MV-4-11 (cell line): ENCODE measurements around the gene DPP8.
A peak's percentile ranks its signal among the peaks of the same experiment; 100 is the strongest.
"Not testable (repeated sequence)": the region's sequence is repeated elsewhere in the genome, so short reads cannot be mapped to it uniquely, and the experiment has no call there.

Source experiments
- DNase-seq: peaks from one replicate; lab custom pipeline; 2025; lab: John Stamatoyannopoulos, UW

Gene DPP8

DNA sequence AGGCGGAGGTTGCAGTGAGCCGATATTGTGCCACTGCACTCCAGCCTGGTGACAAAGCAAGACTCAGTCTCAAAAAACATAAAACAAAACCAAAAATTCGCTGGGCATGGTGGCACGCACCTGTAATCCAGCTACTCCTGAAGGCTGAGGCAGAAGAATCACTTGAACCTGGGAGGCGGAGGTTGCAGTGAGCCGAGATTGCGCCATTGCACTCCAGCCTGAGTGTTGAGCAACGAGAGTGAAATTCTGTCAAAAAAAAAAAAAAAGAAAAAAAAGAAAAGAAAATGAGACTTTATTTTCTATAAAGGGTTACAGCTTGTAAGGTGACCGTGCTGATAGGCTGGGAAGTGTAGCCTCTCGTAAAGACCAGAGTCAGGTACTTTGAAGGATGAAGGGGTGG is 6.7 kb upstream of the DPP8 start:
- no peak for DNase-seq

DNA sequence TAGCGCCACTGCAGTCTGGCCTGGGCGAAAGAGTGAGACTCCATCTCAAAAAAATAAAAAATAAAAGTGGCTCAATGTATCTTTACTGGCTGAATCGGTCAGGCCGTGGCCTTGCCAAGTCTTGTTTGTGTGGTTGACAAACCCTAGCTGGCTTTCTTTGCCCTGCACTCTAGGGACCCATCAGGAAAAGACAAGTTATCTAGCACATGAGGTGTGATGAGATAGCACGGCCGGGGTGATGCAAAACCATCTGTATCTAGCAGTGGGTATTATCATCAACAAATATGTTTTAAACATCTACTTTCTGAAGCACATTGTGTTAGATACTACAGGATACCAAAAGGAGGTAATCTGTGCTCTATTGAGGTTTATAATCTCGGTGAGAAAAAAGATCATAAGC is 3.9 kb upstream of the DPP8 start:
- no peak for DNase-seq

DNA sequence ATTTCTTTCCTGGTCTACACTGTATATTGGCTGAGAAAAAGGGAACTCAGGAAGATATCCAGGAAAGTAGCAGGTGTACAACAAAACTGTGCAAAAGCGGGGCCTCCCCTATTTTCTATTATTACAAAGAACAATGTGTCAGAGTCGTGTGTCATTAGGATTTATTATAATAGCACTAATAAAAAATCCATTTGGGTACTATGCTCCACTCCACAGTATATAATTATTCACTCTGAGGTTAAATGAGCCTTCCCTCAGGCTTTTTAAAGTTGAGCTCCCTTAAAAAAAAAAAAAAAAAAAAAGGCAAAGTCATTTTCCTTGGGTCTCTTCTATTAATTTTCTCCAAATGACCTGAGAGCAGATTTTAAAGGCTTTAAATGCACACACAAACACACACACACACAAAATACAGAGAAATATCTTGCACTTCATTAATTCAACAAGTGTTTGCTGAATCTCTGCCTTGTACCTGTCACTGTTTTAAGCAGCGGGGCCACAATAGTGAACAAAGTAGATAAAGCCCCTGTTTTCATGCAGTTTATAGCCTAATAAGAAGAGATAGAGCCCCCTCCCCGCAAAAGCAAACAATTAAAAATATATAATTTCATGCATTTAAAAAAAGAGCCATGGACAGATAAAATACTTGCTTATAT is 1.3 kb upstream of the DPP8 start:
- no peak for DNase-seq

DNA sequence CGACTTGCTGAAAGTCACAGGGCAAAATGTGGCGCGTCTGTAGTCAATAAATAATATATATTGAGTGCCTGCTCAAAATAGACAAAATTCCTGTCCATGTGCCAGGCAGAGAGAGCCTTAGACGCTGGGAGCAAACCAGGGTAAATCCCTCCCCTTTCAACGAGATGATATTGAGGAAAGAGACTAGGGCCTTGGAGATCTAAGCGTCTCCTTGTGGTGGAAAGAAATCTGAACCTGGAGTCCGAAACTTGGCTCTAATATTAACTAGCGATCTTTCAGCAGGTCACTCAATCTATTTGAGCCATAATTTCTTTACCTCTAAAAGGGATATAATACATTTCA is 348 bp upstream of the DPP8 start:
- DNase-seq: no peak

DNA sequence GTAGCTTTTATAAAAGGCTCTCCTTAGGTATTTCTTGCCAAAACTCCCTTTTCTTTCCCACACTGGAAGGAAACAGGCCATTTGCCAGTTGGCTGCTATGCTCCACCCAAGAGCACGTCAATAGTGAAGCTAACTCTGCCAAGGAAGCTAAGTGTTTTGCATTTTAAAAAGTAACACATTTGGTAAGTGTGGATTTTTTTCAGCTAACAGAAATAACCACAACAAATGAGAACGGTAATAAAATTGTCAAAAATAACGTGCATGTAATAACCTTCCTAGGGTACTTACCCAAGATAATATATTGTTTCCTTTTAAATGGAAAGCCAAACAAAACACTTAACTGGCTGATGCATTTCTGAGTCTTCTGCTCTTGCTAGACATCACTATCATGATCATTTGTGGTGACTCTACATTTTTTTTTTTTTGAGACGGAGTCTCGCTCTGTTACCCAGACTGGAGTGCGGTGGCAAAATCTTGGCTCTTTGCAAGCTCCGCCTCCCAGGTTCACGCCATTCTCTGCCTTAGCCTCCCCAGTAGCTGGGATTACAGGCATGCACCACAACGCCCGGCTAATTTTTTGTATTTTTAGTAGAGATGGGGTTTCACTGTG is 4.6 kb downstream of the DPP8 start:
- DNase-seq: no peak

DNA sequence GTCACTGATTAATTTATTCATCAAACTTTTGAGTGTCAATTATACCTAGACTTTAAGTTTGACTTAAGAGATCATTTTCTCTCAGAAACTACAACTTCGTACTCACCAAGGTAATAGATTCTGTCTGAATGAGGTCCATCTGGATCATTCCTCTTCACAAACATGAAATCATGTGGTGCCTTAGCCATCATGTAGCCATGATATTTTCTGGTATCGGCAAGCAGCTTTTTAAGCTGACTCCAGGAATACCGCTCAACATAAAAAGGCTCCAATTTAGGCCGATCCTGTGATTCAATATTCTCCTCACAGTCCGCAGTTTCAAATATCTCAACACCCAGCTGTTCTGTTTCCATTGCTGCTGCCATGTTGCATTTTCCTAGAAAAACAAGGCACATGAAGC is 5.3 kb downstream of the DPP8 start:
- no peak for DNase-seq

DNA sequence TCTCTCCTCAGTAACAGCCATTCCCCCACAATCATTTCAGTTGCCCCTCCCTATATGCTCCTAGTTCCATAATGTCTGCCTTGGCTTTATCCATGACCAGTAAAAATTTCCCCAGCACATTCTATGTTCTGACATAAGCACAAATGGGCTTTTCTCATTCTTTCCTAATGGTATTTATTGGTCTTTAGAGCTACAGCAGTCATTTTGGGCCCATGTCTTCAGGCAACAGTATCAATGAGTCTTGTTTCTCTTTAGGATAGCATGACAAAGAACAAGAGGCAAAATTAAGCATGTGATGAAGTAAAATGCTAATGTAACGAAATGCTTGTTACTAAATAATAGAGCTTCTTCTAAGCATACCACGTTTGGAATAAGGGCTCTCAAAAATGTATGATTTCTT is 8.2 kb downstream of the DPP8 start:
- no peak for DNase-seq

DNA sequence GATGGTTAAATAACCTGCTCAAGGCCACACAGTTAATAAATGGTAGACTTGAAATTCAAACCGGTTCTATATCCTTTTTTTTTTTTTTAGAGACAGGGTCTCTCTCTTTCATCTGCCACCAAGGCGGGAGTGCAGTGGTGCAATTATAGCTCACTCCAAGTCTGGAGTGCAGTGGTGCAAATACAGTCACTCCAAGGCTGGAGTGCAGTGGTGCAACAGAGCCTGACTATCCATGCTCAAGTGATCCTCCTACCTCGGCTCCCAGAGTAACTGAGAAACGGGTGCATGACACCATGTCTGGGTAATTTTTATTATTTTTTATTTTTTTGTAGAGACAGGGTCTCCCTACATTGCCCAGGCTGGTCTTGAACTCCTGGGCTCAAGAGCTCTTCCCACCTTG is 23.4 kb downstream of the DPP8 start:
- no peak for DNase-seq

DNA sequence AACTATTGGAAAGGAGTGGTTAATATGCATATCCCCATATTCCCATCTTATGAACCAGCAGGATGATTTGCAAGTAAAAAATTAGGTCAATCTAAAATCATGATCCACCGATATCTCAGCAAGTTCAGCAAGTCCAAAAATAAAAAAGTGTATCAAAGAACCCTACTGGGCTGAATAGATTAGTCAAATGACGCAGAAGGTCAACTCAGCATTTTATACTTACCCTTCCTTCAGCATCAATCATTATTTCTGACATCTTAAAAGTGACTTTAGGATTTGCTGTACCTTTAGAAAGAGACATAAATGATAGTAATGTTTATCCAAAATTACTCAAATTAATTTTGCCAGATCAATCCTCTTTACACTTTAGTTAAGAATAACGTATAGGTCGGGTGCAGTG is 32.6 kb downstream of the DPP8 start:
- DNase-seq: no peak

DNA sequence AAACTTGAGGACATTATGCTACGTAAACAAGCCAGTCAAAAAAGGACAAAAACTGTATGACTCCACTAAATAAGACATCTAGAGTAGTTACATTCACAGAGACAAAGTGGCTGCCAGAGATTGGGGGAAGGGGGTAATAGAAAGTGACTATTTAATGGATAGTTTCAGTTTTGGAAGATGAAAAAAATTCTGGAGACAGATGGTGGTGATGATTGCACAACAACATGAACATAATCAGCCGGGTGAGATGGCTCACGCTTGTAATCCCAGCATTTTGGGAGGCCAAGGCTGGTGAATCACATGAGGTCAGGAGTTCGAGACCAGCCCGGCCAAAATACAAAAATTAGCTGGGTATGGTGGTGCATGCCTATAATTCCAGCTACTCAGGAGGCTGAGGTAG is 40.6 kb downstream of the DPP8 start:
- DNase-seq: peak; percentile 80

DNA sequence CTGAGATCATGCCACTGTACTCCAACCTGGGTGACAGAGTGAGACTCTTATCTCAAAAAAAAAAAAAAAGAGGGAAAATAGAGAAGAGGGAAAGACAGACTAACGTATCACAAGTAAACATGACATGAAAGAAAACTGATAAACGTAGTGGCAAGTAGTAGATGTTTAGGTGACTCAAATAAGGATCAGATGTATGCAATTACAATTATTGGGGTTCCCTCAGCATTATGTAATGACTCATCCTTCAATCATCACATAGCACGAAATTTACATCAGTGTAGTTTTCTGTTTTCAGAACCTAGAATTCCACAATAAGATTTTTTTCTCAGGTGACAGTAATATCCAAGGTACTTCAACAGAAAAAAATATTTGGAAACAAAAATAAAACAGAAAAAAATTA is 46.6 kb downstream of the DPP8 start:
- DNase-seq: no peak

DNA sequence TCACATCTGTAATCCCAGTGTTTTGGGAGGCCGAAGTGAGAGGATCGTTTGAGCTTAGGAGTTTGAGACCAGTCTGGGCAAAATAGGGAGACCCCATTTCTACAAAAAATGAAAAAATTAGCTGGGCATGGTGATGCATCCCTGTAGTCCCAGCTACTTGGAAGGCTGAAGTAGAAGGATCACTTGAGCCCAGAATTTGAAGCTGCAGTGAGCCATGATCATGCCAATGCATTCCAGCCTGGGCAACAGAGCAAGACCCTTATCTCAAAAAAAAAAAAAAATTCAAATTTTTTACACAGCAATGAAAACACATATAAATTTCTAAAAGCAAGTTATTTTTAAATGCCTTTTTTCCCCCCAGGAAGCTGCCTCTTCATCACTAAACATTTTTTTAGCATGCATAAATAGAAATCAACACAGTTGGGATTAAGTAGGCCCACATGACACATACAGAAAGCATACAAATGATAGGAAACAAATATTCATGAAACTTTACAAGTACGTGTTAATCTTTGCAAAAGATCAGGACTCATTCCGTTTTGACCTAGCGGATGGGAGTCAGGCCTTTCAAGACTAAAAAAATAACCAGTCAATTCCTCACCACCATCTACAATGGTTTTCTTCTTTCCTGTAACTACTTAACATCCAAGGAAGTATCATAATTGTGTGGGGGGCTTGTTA is 49.1 kb downstream of the DPP8 start:
- no peak for DNase-seq

DNA sequence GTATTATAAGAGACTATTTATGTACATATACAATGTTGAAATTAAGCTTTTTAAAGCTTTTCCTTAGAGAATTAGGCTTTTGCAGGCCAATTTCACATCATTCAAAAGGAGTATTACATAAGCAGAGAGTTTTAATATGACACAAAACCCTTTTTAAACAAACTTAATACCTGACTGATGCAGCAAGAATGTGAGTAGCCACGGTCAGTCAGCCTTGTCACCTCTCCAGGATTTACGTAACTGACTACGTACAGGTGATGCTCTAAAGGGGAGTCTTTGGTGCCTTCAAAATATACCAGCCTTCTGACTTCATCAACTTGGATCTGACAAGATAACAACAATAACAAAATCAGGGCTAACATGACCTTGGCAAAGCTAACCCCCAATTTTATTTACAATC is 50.6 kb downstream of the DPP8 start:
- no peak for DNase-seq

DNA sequence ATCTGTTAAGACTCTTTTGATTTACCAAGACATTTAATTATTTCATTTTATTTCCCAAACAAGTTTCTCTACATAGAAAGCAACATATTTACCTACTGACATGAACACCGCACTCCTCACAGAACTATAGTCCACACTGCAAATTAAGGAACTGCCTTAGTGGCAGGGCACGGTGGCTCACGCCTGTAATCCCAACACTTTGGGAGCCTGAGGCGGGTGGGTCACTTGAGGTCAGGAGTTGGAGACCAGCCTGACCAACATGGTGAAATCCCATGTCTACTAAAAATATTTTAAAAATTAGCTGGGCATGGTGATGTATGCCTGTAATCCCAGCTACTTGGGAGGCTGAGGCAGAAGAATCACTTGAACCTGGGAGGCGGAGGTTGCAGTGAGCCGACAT is 54.4 kb downstream of the DPP8 start:
- not testable (repeated sequence) for DNase-seq

DNA sequence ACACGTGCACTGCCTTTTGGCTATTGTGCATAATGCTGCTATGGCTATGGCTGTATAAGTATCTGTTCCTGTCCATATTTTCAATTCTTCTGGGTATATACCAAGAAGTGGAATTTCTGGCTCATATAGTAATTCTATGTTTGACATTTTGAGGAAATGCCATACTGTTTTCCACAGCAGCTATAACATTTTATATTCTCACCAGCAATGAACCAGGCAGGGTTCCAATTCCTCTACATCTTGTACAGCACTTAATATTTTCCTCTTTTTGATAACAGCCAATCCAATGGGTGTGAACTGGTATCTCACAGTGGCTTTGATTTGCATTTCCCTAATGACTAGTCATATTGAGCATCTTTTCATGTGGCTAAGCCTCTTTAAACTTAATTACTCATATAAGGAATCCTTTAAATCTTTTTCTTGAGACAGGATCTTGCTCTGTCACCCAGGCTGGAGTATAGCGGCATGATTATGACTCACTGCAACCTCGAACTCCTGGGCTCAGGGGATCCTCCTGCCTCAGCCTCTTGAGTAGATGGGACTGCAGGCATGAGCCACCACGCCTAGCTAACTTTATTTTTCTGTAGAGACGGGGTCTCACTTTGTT is 56.6 kb downstream of the DPP8 start:
- DNase-seq: no peak

DNA sequence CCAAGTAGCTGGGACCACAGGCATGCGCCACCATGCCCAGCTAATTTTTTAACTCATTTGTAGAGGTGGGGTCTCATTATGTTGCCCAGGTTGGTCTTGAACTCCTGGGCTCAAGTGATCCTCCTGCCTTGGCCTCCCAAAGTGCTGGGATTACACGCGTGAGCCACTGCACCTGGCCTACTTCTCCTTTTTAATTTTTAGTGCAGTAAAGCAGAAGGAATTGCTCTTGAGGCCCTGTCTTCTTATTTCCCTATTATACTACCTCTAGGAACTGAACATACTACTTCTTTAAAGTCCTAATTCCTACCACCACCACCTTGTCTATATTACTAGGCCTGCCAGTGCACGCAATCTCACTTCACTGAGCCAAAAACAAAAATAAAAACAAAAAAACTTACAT is 62.2 kb downstream of the DPP8 start:
- peak; percentile 65 for DNase-seq

DNA sequence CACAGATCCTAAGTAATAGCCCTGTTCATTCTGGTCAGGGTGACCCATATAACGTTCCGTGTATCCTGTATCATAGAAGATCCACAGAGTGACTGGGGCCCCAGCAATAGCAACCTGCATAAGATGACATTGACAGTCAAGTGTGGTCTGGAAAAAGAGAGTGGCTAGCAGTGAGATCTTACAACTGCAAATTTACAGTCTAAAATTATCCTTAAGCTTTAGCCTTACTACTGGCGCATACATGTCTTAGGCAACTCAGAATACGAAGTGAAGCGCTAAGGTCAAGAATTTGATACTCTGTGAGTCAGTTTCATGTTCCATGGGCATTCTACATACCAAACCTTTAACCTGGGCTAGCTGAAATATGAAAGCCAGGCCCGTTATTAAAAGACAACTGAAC is 65.5 kb downstream of the DPP8 start:
- peak; percentile 19 for DNase-seq

DNA sequence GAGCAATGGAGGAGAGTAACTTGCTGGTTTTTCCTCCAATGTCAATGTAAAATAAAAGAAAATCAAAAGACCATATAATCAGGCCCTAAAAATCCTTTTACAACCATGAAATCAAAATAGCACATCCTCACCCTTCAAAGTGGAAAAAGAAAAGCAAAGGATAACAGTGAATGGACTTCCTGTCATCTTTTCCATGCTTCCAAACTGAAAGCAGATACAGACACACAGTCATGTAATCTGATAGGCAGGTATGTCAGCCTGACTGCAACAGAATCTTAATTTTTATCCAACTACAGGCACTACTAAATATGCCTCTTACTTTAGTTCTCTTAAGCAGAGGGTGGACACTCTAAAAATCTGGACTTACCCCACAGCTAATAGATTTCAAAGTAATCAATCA is 66.9 kb downstream of the DPP8 start:
- no peak for DNase-seq

DNA sequence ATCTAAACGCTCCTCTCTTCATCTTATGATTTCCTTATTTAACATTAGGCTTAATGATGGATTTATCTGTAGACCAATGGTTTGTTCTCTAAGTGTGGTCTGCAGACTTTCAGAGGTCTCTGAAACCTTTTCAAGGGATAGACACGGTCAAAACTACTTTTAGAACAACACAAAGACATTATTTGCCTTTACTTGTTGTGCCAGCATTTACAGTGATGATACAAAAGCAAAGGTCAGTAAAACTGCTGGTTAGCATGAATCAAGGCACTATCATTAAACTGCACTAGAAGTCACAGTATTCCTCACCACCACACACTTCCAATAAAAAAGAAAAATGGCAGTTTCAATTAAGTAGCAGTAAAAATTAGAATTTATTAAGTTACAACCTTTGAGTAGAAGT is 70.3 kb downstream of the DPP8 start:
- no peak for DNase-seq

DNA sequence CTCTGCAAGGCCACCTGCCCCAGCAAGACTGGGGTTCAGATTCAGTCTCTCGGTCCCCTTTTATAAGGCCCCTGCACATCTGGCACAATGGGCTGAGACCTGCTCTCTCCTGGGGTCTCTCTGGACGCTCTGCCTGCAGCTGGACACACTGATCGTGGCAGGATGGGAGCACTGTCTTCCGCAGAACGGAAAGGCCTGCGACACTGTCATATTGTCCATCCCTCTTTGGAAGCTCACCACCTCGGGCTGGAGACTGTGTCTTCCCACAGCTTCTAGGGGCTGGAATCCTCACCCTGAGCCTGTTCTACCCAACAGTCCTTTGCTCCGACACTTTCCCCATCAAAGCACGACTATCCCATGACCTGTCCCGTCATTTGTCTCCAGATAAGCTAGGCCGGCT is 83.3 kb downstream of the DPP8 start:
- DNase-seq: no peak

DNA sequence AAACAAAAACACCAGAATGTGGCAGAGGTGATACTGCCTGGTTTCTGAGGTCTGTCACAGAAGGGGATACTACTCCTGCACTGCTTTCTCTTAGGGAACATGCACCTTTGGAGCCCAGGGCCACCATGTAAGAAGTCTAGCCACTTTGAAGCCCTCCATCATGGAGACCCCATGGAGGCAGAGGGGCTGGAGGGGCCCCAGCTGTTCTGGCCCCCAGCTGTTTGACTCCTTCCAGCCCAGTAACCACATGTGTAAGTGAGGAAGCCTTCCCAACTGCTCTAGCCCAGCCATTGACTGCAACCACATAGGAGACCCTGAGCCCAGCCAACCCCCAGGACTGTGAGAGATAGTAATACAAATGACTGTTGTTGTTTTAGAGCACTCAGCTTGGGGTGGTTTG is 85.8 kb downstream of the DPP8 start:
- no peak for DNase-seq

DNA sequence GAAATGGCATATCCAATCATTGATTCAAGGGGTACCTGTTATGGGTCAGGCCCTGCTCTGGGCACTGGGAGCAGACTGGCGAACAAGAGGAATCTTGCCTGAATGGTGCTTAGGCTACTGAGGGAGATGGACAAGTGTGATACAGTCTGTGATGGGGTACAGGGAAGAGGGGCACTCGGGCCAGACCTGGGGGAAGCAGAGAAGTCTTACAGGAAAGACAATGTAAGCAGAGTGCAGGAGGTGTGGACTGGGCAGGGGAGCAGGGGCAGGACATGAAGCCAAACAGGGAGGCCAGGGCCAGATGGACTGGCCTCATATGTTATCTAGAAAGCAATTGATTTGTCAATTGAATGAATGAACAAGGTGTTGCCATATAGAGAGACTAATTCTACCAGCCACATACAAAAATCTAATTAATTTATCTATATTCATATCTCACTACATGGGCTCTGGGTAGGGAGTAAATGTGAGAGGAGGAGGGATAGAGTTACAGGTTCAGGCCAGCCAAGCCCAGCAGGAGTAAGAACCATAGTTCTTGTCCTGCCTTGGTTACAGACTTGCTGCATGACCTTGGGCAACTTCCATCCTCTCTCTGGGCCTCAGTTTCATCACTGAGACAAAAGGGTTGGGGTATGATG is 91.2 kb downstream of the DPP8 start:
- no peak for DNase-seq

DNA sequence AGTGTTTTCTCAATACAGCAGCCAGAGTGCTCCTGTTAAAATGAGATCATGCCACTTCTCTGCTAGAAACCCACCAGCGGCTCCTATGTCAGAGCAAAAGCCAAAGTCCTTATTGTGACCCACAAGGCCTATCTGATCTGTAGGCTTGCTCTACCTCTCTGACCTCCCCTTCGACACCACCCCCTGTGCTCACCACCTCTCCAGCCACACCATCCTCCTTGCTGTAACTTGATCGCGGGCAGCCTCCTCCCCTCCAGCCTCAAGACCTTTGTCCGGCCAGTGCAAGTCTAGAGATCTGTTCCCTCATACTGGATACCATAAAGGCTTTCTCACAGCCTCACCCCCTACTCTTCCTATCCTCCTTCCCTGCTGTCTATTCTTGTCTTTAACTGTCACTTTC is 92.8 kb downstream of the DPP8 start:
- DNase-seq: no peak
